SK-N-SH treated with all-trans-retinoic acid at 6 μM for 48 hours (cell line): ENCODE measurements around the gene UBFD1.

Source experiments
- ATAC-seq: fragments of 200-7000 bp; cut with Tn5 transposase; 3 replicates; pipeline ENCODE4 v1.9.1; 2020; ENCODE audit warnings: mild to moderate bottlenecking, moderate library complexity
- ARNTL ChIP-seq: fragments of 450-650 bp; formaldehyde crosslinking; IDR thresholded peaks from 2 replicates; pipeline ENCODE4 v1.5.0; 2020; ENCODE audit warnings: low read depth, mild to moderate bottlenecking, moderate library complexity, borderline replicate concordance
- BACH2 ChIP-seq: fragments of 250-450 bp; sonication (Bioruptor Pico); IDR thresholded peaks from 2 replicates; pipeline ENCODE4 v1.9.0; 2021; ENCODE audit warnings: mild to moderate bottlenecking, borderline replicate concordance
- CSDC2 ChIP-seq: fragments of 250-450 bp; sonication (Bioruptor Pico); IDR thresholded peaks from 2 replicates; pipeline ENCODE4 v1.5.0; 2020; ENCODE audit warnings: mild to moderate bottlenecking, moderate library complexity
- ESRRG ChIP-seq: fragments of 250-450 bp; sonication (Bioruptor Pico); IDR thresholded peaks from 2 replicates; pipeline ENCODE4 v1.6.1; 2021; ENCODE audit warnings: mild to moderate bottlenecking
- GLIS3 ChIP-seq: fragments of 250-450 bp; sonication (Bioruptor Pico); IDR thresholded peaks from 2 replicates; pipeline ENCODE4 v1.5.0; 2020; ENCODE audit warnings: mild to moderate bottlenecking, moderate library complexity
- OSR1 ChIP-seq: fragments of 250-450 bp; sonication (Bioruptor Pico); IDR thresholded peaks from 2 replicates; pipeline ENCODE4 v1.8.0; 2022; ENCODE audit warnings: moderate library complexity, mild to moderate bottlenecking, inconsistent platforms
- PPARA ChIP-seq: fragments of 250-450 bp; sonication (Bioruptor Pico); IDR thresholded peaks from 2 replicates; pipeline ENCODE4 v1.5.0; 2020; ENCODE audit warnings: mild to moderate bottlenecking, borderline replicate concordance
- SNAI2 ChIP-seq: fragments of 250-450 bp; sonication (Bioruptor Pico); IDR thresholded peaks from 2 replicates; pipeline ENCODE4 v1.5.0; 2020; ENCODE audit warnings: mild to moderate bottlenecking, moderate library complexity
- TCF4 ChIP-seq: fragments of 250-450 bp; sonication (Bioruptor Pico); IDR thresholded peaks from 2 replicates; pipeline ENCODE4 v1.8.0; 2021; ENCODE audit warnings: mild to moderate bottlenecking, moderate library complexity, borderline replicate concordance
- TOX ChIP-seq: fragments of 250-450 bp; sonication (Bioruptor Pico); IDR thresholded peaks from 2 replicates; pipeline ENCODE4 v1.8.0; 2021; ENCODE audit warnings: mild to moderate bottlenecking, moderate library complexity, borderline replicate concordance
- ZC3H10 ChIP-seq: fragments of 250-450 bp; sonication (Bioruptor Pico); IDR thresholded peaks from 2 replicates; pipeline ENCODE4 v1.5.1; 2021; ENCODE audit warnings: mild to moderate bottlenecking, moderate library complexity
- ZFP30 ChIP-seq: fragments of 450-650 bp; formaldehyde crosslinking; IDR thresholded peaks from 2 replicates; pipeline ENCODE4 v1.5.0; 2022; ENCODE audit warnings: mild to moderate bottlenecking, moderate library complexity
- ZNF70 ChIP-seq: fragments of 450-650 bp; formaldehyde crosslinking; IDR thresholded peaks from 2 replicates; pipeline ENCODE4 v1.5.0; 2020; ENCODE audit warnings: mild to moderate bottlenecking, moderate library complexity
- ZNF8 ChIP-seq: fragments of 450-650 bp; formaldehyde crosslinking; IDR thresholded peaks from 2 replicates; pipeline ENCODE4 v1.5.0; 2020; ENCODE audit warnings: mild to moderate bottlenecking, moderate library complexity
- TF ChIP-seq, protein P1 (sequence below): fragments of 250-450 bp; sonication (Bioruptor Pico); IDR thresholded peaks from 2 replicates; pipeline ENCODE4 v1.8.0; 2021; ENCODE audit warnings: low read depth, mild to moderate bottlenecking, moderate library complexity, borderline replicate concordance
- TF ChIP-seq, protein P2 (sequence below): fragments of 250-450 bp; sonication (Bioruptor Pico); IDR thresholded peaks from 2 replicates; pipeline ENCODE4 v1.8.0; 2020; ENCODE audit warnings: mild to moderate bottlenecking, moderate library complexity, borderline replicate concordance
- TF ChIP-seq, protein P3 (sequence below): fragments of 250-450 bp; sonication (Bioruptor Pico); IDR thresholded peaks from 2 replicates; pipeline ENCODE4 v1.5.1; 2021; ENCODE audit warnings: mild to moderate bottlenecking, moderate library complexity
- TF ChIP-seq, protein P4 (sequence below): fragments of 250-450 bp; sonication (Bioruptor Pico); IDR thresholded peaks from 2 replicates; pipeline ENCODE4 v1.5.0; 2020; ENCODE audit warnings: mild to moderate bottlenecking, moderate library complexity
- TF ChIP-seq, protein P5 (sequence below): fragments of 250-450 bp; sonication (Bioruptor Pico); IDR thresholded peaks from 2 replicates; pipeline ENCODE4 v1.5.1; 2020; ENCODE audit warnings: low read depth, mild to moderate bottlenecking, moderate library complexity

UBFD1 gene

DNA sequence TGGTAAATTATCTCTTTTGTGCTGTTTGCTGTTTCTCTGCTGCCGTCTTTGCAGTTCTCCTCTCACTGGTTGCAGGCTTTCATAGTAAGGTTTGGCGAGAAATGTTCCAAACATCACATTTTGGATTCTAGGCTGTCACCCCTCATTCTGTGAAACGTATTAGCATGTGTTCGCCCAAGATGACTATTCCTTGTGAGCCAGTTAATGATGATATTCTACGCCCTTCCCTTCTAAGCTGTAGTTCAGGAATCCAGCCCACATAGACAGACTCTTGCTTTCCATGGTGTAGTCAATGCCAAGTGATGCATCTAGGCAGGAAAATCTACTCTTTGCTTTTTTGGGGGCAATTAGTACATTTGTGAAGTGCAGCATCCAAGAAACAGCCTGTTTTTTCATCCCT lies 14.4 kb downstream of the UBFD1 start:
- no peak for TF ChIP-seq ZC3H10 (CRISPR knock-in tag)
- no peak for TF ChIP-seq GLIS3 (CRISPR knock-in tag)
- TF ChIP-seq, protein P1, sequence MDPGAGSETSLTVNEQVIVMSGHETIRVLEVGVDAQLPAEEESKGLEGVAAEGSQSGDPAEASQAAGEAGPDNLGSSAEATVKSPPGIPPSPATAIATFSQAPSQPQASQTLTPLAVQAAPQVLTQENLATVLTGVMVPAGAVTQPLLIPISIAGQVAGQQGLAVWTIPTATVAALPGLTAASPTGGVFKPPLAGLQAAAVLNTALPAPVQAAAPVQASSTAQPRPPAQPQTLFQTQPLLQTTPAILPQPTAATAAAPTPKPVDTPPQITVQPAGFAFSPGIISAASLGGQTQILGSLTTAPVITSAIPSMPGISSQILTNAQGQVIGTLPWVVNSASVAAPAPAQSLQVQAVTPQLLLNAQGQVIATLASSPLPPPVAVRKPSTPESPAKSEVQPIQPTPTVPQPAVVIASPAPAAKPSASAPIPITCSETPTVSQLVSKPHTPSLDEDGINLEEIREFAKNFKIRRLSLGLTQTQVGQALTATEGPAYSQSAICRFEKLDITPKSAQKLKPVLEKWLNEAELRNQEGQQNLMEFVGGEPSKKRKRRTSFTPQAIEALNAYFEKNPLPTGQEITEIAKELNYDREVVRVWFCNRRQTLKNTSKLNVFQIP (CRISPR knock-in tag): no peak
- TF ChIP-seq, protein P2, sequence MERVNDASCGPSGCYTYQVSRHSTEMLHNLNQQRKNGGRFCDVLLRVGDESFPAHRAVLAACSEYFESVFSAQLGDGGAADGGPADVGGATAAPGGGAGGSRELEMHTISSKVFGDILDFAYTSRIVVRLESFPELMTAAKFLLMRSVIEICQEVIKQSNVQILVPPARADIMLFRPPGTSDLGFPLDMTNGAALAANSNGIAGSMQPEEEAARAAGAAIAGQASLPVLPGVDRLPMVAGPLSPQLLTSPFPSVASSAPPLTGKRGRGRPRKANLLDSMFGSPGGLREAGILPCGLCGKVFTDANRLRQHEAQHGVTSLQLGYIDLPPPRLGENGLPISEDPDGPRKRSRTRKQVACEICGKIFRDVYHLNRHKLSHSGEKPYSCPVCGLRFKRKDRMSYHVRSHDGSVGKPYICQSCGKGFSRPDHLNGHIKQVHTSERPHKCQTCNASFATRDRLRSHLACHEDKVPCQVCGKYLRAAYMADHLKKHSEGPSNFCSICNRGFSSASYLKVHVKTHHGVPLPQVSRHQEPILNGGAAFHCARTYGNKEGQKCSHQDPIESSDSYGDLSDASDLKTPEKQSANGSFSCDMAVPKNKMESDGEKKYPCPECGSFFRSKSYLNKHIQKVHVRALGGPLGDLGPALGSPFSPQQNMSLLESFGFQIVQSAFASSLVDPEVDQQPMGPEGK (CRISPR knock-in tag): no peak
- no peak for TF ChIP-seq ESRRG (CRISPR knock-in tag)
- TF ChIP-seq, protein P3, sequence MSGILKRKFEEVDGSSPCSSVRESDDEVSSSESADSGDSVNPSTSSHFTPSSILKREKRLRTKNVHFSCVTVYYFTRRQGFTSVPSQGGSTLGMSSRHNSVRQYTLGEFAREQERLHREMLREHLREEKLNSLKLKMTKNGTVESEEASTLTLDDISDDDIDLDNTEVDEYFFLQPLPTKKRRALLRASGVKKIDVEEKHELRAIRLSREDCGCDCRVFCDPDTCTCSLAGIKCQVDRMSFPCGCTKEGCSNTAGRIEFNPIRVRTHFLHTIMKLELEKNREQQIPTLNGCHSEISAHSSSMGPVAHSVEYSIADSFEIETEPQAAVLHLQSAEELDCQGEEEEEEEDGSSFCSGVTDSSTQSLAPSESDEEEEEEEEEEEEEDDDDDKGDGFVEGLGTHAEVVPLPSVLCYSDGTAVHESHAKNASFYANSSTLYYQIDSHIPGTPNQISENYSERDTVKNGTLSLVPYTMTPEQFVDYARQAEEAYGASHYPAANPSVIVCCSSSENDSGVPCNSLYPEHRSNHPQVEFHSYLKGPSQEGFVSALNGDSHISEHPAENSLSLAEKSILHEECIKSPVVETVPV (CRISPR knock-in tag): no peak
- ATAC-seq: no peak

DNA sequence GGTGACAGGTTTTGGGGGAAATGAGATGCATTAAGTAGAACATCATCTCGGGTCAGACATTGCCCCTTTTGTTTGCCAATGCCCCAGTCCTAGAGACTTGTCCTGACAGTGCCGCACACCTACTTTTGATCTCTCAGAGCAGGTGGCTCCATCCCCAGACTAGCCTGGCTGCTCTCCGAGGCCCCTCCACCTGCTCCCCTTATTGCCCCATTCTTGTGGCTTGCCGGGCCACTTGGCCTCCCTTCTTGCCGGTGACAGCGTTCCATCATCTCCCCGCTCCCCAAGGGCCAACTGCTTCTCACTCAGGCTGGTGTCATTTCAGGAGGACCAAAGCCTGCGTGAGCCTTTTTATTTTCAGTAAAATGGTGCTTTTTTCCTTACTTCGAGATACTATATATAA lies 14.9 kb downstream of the UBFD1 start:
- ATAC-seq: no peak
- TF ChIP-seq OSR1 (CRISPR knock-in tag): no peak
- no peak for TF ChIP-seq PPARA (CRISPR knock-in tag)
- TF ChIP-seq SNAI2 (CRISPR knock-in tag): no peak
- TF ChIP-seq, protein P1 (CRISPR knock-in tag): no peak
- TF ChIP-seq ARNTL: no peak
- TF ChIP-seq, protein P4, sequence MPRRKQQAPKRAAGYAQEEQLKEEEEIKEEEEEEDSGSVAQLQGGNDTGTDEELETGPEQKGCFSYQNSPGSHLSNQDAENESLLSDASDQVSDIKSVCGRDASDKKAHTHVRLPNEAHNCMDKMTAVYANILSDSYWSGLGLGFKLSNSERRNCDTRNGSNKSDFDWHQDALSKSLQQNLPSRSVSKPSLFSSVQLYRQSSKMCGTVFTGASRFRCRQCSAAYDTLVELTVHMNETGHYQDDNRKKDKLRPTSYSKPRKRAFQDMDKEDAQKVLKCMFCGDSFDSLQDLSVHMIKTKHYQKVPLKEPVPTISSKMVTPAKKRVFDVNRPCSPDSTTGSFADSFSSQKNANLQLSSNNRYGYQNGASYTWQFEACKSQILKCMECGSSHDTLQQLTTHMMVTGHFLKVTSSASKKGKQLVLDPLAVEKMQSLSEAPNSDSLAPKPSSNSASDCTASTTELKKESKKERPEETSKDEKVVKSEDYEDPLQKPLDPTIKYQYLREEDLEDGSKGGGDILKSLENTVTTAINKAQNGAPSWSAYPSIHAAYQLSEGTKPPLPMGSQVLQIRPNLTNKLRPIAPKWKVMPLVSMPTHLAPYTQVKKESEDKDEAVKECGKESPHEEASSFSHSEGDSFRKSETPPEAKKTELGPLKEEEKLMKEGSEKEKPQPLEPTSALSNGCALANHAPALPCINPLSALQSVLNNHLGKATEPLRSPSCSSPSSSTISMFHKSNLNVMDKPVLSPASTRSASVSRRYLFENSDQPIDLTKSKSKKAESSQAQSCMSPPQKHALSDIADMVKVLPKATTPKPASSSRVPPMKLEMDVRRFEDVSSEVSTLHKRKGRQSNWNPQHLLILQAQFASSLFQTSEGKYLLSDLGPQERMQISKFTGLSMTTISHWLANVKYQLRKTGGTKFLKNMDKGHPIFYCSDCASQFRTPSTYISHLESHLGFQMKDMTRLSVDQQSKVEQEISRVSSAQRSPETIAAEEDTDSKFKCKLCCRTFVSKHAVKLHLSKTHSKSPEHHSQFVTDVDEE (CRISPR knock-in tag): no peak
- TF ChIP-seq BACH2 (CRISPR knock-in tag): no peak
- TF ChIP-seq ZNF70 (CRISPR knock-in tag): no peak
- no peak for TF ChIP-seq ZFP30
- TF ChIP-seq ZNF8 (CRISPR knock-in tag): no peak
- TF ChIP-seq, protein P2 (CRISPR knock-in tag): no peak
- no peak for TF ChIP-seq CSDC2 (CRISPR knock-in tag)

DNA sequence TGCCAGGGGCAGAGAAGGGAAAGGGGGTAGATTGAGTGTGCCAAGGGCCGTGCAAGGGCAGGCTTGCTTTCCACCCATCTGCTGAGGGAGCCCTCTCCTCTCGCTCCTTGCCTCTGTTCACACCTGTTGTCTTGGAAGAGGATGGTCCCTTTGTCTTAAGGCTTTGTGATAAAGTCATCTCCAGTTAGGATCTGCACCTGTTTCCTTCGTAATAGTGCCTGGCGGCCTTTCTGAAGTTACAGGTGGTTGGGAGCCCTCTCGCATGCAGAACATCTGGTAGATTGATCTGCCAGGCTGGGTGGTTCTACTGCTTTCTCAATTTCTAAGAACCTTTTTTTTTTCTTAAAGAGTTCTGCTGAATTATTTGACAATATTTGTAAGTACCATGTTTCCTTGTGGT lies 16.3 kb downstream of the UBFD1 start:
- no peak for TF ChIP-seq SNAI2 (CRISPR knock-in tag)
- no peak for TF ChIP-seq PPARA (CRISPR knock-in tag)
- ATAC-seq: no peak

DNA sequence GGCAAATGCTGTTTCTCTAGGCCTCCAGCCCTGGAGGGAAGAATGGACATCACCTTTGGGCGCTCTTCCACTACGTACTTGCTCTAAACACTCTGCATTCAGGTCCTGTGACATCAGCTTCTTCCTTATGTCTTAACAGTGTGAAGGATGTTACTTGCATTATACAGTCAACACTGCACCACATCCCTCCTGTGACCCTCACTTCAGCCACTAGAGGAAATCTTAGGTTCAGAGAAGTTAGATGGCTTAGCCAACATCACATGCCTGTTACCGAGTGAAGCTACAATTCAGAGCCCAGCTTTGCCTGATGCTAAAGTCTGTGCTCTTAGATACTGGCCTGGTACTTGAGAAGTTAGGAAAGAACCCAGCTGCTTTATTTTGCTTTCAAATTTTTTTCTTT lies 18.3 kb downstream of the UBFD1 start:
- ATAC-seq: peak; percentile 35; the same call in 2 of the 3 replicates
- TF ChIP-seq ZNF70 (CRISPR knock-in tag): no peak
- TF ChIP-seq GLIS3 (CRISPR knock-in tag): no peak
- no peak for TF ChIP-seq OSR1 (CRISPR knock-in tag)
- TF ChIP-seq TCF4 (CRISPR knock-in tag): no peak
- TF ChIP-seq BACH2 (CRISPR knock-in tag): no peak
- TF ChIP-seq, protein P4 (CRISPR knock-in tag): no peak
- TF ChIP-seq, protein P5, sequence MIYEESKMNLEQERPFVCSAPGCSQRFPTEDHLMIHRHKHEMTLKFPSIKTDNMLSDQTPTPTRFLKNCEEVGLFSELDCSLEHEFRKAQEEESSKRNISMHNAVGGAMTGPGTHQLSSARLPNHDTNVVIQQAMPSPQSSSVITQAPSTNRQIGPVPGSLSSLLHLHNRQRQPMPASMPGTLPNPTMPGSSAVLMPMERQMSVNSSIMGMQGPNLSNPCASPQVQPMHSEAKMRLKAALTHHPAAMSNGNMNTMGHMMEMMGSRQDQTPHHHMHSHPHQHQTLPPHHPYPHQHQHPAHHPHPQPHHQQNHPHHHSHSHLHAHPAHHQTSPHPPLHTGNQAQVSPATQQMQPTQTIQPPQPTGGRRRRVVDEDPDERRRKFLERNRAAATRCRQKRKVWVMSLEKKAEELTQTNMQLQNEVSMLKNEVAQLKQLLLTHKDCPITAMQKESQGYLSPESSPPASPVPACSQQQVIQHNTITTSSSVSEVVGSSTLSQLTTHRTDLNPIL: no peak
- no peak for TF ChIP-seq ZC3H10 (CRISPR knock-in tag)
- no peak for TF ChIP-seq TOX (CRISPR knock-in tag)
- TF ChIP-seq ZFP30: no peak
- TF ChIP-seq ZNF8 (CRISPR knock-in tag): no peak
- no peak for TF ChIP-seq SNAI2 (CRISPR knock-in tag)
